Myocyte (in vitro differentiated cells): Measurements from ENCODE around the gene ZNF70. TPM values are rescaled to one million over a fixed set of nuclear protein-coding genes. Genes with fewer than 3 reads are reported as not detected.

ENCODE experiments used
- DNase-seq: peaks from one replicate; pipeline ENCODE4 v3.0.0-alpha.2; 2012; ENCODE audit warnings: low read depth
- total RNA-seq: library from RNA; depleted of rRNA; stranded (reverse); fragments of >200 nt; gene quantifications from 2 replicates; pipeline ENCODE4 v1.2.3, GENCODE V29; 2014

The ZNF70 gene
- total RNA-seq, 1 donor from 2014 or later, result 3.0 TPM

- DNase-seq, result no peak
Observed at GRCh38 chr22:23720855-23721254, 30.1 kb downstream of the ZNF70 start.

GRCh38 chr22:23718371-23719165, 32.3 kb downstream of the ZNF70 start:
- no peak for DNase-seq

- peak; percentile 86 for DNase-seq
Observed at GRCh38 chr22:23716811-23717801, 33.8 kb downstream of the ZNF70 start.

GRCh38 chr22:23715806-23716375, 35.0 kb downstream of the ZNF70 start:
- DNase-seq, result no peak

- no peak for DNase-seq
Observed at GRCh38 chr22:23714596-23715578, 36.0 kb downstream of the ZNF70 start.

GRCh38 chr22:23713696-23714595, 37.0 kb downstream of the ZNF70 start:
- no peak for DNase-seq

GRCh38 chr22:23712256-23712655, 38.7 kb downstream of the ZNF70 start:
- no peak for DNase-seq

GRCh38 chr22:23709107-23709506, 41.8 kb downstream of the ZNF70 start:
- DNase-seq, result no peak

- no peak for DNase-seq
Observed at GRCh38 chr22:23708270-23708669, 42.6 kb downstream of the ZNF70 start.

GRCh38 chr22:23705358-23705757, 45.6 kb downstream of the ZNF70 start:
- DNase-seq, result no peak

GRCh38 chr22:23704829-23705228, 46.1 kb downstream of the ZNF70 start:
- DNase-seq, result no peak

GRCh38 chr22:23704062-23704461, 46.9 kb downstream of the ZNF70 start:
- no peak for DNase-seq

- no peak for DNase-seq
Observed at GRCh38 chr22:23700706-23701105, 50.2 kb downstream of the ZNF70 start.

GRCh38 chr22:23698673-23699235, 52.2 kb downstream of the ZNF70 start:
- no peak for DNase-seq

- DNase-seq, result no peak
Observed at GRCh38 chr22:23698094-23698493, 52.8 kb downstream of the ZNF70 start.

- no peak for DNase-seq
Observed at GRCh38 chr22:23697031-23697970, 53.6 kb downstream of the ZNF70 start.

- peak; percentile 53 for DNase-seq
Observed at GRCh38 chr22:23696326-23696851, 54.5 kb downstream of the ZNF70 start.
